Stimulated activated naive B cell treated with anti-CD40 and anti-IgM and Interleukin-4, amounts not matched to agents 10 μg/mL and 1 μg/mL and 100 μg/mL, for 72 hours (primary cell): ENCODE measurements around the gene SF3B6.
"Not testable (repeated sequence)": the region's sequence is repeated elsewhere in the genome, so short reads cannot be mapped to it uniquely, and the experiment has no call there.

Experiments used
- ATAC-seq, 2 donors: fragments of 150-1000 bp; cut with Tn5 transposase; replicated peaks; 2 replicates each; pipeline ENCODE4 v1.10.0; 2021; ENCODE audit warnings: moderate library complexity in 1 of 2
- DNase-seq: peaks from one replicate; pipeline ENCODE4 v3.0.0; 2021
- H3K27ac Mint-ChIP-seq: one replicate; pipeline ENCODE4 v1.8.0; 2022; ENCODE audit warnings: mild to moderate bottlenecking, mixed read lengths
- H3K27me3 Mint-ChIP-seq, 2 donors: one replicate each; pipeline ENCODE4 v1.8.0; 2022; ENCODE audit warnings: mixed read lengths in 2 of 2
- H3K36me3 Mint-ChIP-seq, 2 donors: one replicate each; pipeline ENCODE4 v1.8.0; 2022; ENCODE audit warnings: mixed read lengths in 2 of 2, mild to moderate bottlenecking in 1 of 2
- H3K4me1 Mint-ChIP-seq, 2 donors: one replicate each; pipeline ENCODE4 v1.8.0; 2022; ENCODE audit warnings: mixed read lengths in 2 of 2, mild to moderate bottlenecking in 1 of 2
- H3K4me3 Mint-ChIP-seq, 2 donors: one replicate each; pipeline ENCODE4 v1.8.0; 2022; ENCODE audit warnings: mild to moderate bottlenecking in 2 of 2, mixed read lengths in 2 of 2, moderate library complexity in 1 of 2
- H3K9me3 Mint-ChIP-seq, 2 donors: one replicate each; pipeline ENCODE4 v1.8.0; 2022; ENCODE audit warnings: mixed read lengths in 2 of 2, mild to moderate bottlenecking in 1 of 2

Gene SF3B6

DNA sequence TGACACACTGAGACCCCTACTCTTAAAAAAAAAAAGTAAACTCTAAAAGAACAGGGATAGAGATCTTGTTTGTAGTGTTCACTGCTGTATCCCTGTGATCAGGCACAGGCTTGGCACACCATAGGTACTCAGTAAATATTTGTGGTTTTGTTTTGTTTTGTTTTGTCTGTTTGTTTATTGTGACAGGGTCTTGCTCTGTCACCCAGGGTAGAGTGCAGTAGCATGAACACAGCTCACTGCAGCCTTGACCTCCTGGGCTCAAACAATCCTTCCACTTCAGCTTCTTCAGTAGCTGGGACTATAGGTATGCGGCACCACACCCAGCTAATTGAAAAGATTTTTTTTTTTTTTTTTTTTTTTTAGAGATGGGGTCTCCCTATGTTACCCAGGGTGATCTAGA, 23.2 kb downstream of the SF3B6 start:
- Mint-ChIP-seq H3K9me3 (peaks cover 0 to 2% of the 10 kb centered on the region in 2 donors), H3K4me1 (peaks cover 0 to 3% of the 10 kb centered on the region in 2 donors), H3K27me3 (no peaks in the 10 kb centered on the region), H3K27ac (no peak overlapping the region), H3K36me3 (no peaks in the 10 kb centered on the region), H3K4me3 (no peak overlapping the region)
- ATAC-seq (no peak), DNase-seq (no peak)

DNA sequence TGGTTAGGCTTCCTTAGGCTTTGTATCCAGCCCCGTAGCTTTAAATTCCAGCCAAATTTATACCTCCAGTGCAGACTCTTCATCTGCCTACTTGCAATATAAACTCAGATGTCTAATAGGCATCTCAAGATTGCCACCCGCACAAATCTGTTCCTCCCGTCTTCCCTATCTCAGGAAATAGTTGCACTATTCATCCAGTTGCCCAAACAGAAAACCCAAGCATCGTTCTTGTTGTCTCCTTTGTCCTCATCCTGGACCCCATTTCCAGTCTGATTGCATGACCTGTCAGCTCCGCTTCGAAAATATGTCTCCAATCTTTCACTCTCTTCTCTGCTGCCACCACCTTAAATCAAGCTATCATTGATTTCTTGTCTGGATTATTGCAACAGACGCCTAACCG, 24.3 kb downstream of the SF3B6 start:
- no peaks in the 10 kb centered on the region for H3K27me3 Mint-ChIP-seq
- no peak for DNase-seq
- no peak overlapping the region for H3K4me3 Mint-ChIP-seq
- peaks cover 0 to 3% of the 10 kb centered on the region in 2 donors for H3K36me3 Mint-ChIP-seq
- peaks cover 0 to 2% of the 10 kb centered on the region in 2 donors for H3K9me3 Mint-ChIP-seq
- H3K4me1 Mint-ChIP-seq: peaks cover 10 to 11% of the 10 kb centered on the region in 2 donors
- no peak for ATAC-seq
- no peak overlapping the region for H3K27ac Mint-ChIP-seq

DNA sequence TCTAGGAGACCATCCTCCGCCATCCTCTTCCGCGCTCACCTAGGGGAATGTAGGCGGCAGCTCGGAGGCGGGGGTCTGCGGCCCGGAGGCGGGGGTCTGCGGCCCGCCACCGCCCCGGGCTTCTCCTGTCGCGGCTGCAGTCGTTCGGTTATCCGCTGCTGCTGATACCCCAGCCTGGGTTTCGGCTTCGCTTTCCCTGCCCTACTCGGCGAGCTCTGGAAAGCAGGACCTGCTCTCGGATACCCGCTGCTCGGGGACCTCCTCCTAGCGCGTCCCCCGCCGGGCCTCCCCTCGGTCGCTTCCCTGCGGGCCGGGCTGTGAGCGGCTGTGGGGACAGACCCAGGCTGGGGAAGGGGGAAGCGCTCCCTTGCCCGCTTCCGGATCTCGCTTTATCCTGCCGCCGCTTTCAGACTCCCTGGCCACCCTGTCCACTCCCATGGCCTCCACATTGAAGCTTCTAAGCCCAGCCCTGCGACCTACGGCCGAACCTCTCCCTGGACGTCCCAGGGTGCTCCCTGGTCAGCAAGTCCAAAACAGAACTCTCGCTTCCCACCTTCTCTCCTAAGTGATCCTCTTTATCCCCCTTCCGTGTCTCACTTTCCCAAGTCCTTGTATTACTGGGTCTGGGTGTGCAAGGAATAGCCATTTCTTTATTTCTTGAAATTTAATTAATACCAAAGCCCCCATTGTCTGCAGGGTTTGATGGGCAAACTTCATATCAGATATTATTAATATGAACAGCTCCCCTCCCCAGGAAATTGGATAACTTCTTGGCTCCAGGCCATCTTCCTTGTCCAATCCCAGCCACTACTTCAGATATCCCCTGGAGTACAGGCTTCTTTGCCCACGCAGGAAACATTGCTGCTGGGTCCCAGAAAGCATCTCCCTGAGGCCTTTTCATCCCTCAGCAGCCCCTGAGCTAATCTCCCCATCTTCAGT, 25.8 kb downstream of the SF3B6 start:
- DNase-seq (no peak), ATAC-seq (no peak)
- H3K4me3 Mint-ChIP-seq: peak overlapping the region in 1 of 2 donors; percentile 79
- H3K4me1 Mint-ChIP-seq: peaks cover 13 to 21% of the 10 kb centered on the region in 2 donors
- no peaks in the 10 kb centered on the region for H3K9me3 Mint-ChIP-seq
- no peak overlapping the region for H3K27ac Mint-ChIP-seq
- H3K36me3 Mint-ChIP-seq: peaks cover 0 to 3% of the 10 kb centered on the region in 2 donors
- H3K27me3 Mint-ChIP-seq: no peaks in the 10 kb centered on the region

DNA sequence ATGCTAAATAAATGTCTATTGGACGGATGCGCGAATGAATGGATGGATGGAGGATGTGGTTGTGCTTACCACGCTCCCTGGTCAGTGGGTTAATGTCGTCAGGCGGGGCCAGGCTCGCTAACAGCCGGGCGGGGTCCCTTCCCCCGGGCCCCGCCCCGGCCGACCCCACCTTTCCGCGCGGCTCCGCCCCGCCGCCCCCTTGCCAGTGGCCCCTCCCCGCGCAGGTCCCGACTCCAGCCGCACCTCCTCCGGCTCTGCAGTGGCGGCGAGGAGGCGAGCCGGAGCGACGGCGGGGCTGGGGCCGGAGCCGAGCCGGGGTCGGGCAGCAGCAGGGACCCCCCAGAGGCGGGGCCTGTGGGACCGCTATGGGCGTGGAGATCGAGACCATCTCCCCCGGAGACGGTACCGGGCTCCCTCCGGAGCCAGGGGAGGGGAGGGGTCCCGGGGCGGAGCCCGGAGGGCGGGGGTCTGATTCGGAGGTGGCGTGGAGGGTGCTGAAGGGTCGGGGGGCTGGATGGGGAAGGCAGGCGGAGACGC, 26.6 kb downstream of the SF3B6 start, which contains the start of gene FKBP1B:
Gene FKBP1B (plus strand): TSS at position 257 of the 537 bp plus-strand sequence. CDS start 109 bp downstream, at position 366.
- peak within 1 kb of the TSS in 1 of 2 donors; percentile 79 for H3K4me3 Mint-ChIP-seq
- no peak within 1 kb of the TSS for H3K27ac Mint-ChIP-seq
- DNase-seq (peak; percentile 33), ATAC-seq (peak; percentile 31 to 33)
- no peaks in the 10 kb centered on the region for H3K27me3 Mint-ChIP-seq
- H3K36me3 Mint-ChIP-seq: peaks cover 3% of the 10 kb centered on the region in 2 donors
- H3K4me1 Mint-ChIP-seq: peaks cover 16 to 28% of the 10 kb centered on the region in 2 donors
- no peaks in the 10 kb centered on the region for H3K9me3 Mint-ChIP-seq

DNA sequence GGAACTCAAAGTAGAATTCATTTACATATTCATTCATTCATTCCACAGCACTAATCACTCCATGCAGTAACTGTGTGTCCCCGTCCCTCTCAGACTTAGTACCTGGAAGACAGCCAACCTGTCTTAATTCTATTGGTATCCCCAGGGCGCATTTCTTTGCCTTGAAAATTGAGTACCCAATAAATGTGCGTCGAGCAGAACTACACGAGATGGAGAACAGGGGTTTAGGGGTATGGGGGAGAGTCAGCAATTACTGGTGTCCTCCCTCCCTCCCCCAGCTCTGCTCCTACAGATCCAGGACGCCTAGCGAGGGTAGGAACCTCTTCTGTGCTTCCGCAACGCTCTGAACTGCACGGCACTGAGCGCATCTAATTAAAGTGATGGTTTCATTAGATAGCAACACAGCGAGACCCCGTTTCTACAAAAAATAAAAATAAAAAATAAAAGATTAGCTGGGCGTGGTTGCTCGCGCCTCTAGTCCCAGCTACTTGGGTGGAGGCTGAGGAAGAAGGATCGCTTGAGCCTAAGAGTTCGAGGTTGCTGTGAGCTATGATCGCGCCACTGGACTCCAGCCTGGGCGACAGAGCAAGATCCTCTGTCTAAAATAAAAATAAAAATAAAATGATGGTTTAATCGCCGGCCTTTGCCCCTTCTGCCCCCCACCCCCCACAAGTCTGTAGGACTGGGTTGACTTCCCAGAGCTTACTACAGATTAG, 27.2 kb downstream of the SF3B6 start:
- H3K4me3 Mint-ChIP-seq: peak overlapping the region in 1 of 2 donors; percentile 79

DNA sequence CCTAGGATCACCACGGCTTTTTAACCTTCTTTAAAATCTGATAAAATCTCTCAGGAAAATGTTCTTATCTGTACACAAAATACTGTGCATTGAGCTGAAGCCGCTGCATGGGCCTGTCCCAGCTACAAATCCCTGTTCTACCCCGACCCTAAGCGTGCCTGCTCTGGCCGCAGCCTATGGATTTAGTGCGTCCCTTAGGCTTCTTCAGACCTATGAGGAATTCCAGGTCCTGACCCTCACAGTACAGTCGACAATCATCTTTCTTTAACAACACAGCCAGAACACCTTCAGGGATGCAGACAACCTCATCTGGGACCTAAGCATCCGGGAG, 28.5 kb downstream of the SF3B6 start:
- DNase-seq: no peak
- H3K9me3 Mint-ChIP-seq: no peaks in the 10 kb centered on the region
- no peak for ATAC-seq
- peak overlapping the region; percentile 95 for H3K27ac Mint-ChIP-seq
- peaks cover 3 to 7% of the 10 kb centered on the region in 2 donors for H3K36me3 Mint-ChIP-seq
- peak overlapping the region; percentile 92 to 98 for H3K4me3 Mint-ChIP-seq
- H3K4me1 Mint-ChIP-seq: peaks cover 16 to 28% of the 10 kb centered on the region in 2 donors
- H3K27me3 Mint-ChIP-seq: no peaks in the 10 kb centered on the region

More for the DNA sequence above, 27.2 kb downstream of the SF3B6 start:
- H3K4me1 Mint-ChIP-seq: peaks cover 16 to 28% of the 10 kb centered on the region in 2 donors
- DNase-seq (no peak), ATAC-seq (no peak)
- H3K9me3 Mint-ChIP-seq: no peaks in the 10 kb centered on the region
- no peak overlapping the region for H3K27ac Mint-ChIP-seq
- H3K27me3 Mint-ChIP-seq: no peaks in the 10 kb centered on the region
- peaks cover 3% of the 10 kb centered on the region in 2 donors for H3K36me3 Mint-ChIP-seq

DNA sequence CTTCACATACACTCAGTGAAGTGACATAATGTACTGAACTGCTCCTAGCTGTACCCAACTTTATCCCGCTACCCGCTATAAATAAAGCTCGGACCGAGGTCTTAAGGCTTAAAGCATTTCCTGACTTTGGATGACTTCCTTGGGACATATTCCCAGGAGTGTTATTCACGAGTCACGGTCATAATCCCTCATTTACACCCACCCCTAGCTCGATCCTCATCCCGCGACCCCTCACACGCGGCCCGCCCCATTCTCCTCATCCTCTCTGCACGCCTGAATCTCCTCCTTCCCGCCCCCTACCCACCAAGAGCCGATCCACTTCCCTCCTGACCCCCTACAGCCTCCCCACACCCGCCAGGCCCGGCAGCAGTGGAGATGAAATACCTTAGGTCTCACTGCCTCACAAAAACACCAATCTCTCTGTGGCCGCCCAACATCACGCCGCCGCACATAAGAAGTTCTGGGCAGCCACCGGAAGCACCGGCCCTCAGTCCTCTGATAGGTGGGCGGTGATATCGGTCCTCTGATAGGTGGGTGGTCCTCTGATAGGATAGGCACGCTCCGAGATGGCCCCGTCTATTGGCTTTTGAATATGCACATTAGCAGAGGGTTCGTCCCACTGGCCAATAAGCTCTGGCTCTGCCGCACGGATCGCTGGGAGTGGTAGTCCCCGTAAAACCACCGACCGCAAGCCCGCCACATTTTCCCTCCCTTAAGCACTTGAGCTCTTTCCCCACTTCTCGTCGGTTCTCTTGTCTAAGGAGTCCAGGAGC, 29.0 kb downstream of the SF3B6 start, which contains the start of gene WDCP:
Gene WDCP (minus strand): TSS at position 462 of the 773 bp plus-strand sequence. CDS start 7,897 bp downstream, outside the sequence.
- Mint-ChIP-seq H3K27ac (peak within 1 kb of the TSS; percentile 95), H3K4me1 (peaks cover 16 to 28% of the 10 kb centered on the region in 2 donors), H3K4me3 (peak within 1 kb of the TSS; percentile 92 to 98), H3K36me3 (peaks cover 3 to 7% of the 10 kb centered on the region in 2 donors), H3K9me3 (no peaks in the 10 kb centered on the region), H3K27me3 (no peaks in the 10 kb centered on the region)
- ATAC-seq (peak; percentile 99), DNase-seq (peak; percentile 94)

DNA sequence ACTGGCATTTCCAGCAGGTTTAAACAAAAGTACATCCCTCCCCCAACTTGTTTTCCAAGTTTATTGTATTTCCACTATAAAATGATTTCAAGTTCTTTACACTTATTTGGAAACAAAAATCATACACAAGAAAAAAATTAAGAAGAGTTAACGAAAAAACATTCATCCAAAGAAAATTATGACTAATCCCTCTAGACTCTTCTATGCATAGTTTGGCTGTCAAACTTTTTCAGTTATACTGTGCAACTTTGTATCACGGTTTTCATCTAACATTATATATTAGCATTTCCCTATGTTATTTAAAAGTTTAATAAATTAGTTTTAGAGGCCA, 29.6 kb downstream of the SF3B6 start:
- H3K27ac Mint-ChIP-seq: peak overlapping the region; percentile 20
- H3K36me3 Mint-ChIP-seq: peaks cover 3 to 7% of the 10 kb centered on the region in 2 donors
- H3K4me1 Mint-ChIP-seq: peaks cover 16 to 28% of the 10 kb centered on the region in 2 donors
- H3K9me3 Mint-ChIP-seq: no peaks in the 10 kb centered on the region
- H3K27me3 Mint-ChIP-seq: no peaks in the 10 kb centered on the region
- peak overlapping the region; percentile 50 to 61 for H3K4me3 Mint-ChIP-seq
- ATAC-seq (no peak), DNase-seq (no peak)

DNA sequence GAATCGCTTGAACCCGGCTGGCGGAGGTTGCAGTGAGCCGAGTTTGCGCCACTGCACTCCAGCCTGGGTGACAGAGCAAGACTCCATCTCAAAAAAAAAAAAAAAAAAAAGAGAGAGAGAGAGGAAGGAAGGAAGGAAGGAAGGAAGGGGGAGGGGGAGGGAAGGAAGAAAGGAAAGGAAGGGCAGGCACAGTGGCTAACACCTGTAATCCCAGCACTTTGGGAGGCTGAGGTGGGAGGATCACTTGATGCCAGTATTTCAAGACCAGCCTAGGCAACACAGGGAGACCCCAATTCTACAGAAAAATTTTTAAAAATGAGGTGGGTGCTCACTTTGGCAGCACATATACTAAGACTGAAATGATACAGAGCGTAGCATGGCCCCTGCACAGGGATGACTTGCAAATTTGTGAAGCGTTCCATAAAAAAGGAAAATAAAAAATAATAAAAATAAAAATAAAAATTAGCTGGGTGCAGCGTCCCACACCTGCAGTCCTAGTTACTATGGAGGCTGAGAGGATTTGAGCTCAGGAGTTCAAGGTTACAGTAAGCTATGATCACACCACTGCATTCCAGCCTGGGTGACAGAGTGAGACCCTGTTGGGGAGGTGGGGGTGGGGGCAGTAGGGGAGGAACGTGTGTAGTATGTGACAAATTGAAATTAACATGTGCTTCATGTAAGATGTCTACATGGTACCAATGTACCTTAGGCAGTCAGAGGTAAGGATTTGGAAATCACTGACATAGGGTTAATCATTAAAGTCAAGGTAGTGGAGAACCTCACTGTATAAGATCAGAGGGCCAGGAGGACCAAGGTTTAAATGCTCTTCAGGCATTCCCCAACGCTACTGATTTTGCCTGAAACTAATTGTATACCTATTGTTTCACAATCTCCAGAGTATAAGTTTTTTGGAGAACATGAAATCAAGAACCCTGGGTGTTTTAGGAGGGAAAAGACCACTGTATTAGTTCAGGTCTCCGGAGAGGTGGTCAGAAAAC, 30.3 kb downstream of the SF3B6 start:
- Mint-ChIP-seq H3K4me3 (peak overlapping the region; percentile 50 to 61), H3K9me3 (no peaks in the 10 kb centered on the region), H3K4me1 (peaks cover 16 to 28% of the 10 kb centered on the region in 2 donors), H3K27ac (no peak overlapping the region), H3K27me3 (no peaks in the 10 kb centered on the region), H3K36me3 (peaks cover 3 to 7% of the 10 kb centered on the region in 2 donors)
- no peak for DNase-seq
- no peak for ATAC-seq

DNA sequence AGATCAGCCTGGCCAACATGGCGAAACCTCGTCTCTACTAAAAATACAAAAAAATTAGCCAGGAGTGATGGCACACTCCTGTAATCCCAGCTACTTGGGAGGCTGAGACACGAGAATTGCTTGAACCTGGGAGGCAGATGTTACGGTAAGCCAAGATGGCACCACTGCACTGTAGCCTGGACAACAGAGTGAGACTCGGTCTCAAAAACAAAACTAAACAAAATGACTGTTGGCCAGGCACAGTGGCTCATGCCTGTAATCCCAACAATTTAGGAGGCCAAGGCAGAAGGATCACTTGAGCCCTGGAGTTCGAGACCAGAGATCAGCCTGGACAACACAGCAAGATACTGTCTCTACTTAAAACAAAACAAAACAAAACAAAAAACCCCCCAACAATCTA, 33.0 kb downstream of the SF3B6 start:
- not testable (repeated sequence) for ATAC-seq, H3K4me3 Mint-ChIP-seq, H3K27me3 Mint-ChIP-seq, H3K9me3 Mint-ChIP-seq, H3K27ac Mint-ChIP-seq, DNase-seq
- peaks cover 6 to 21% of the 10 kb centered on the region in 2 donors for H3K36me3 Mint-ChIP-seq
- H3K4me1 Mint-ChIP-seq: peaks cover 13 to 28% of the 10 kb centered on the region in 2 donors

DNA sequence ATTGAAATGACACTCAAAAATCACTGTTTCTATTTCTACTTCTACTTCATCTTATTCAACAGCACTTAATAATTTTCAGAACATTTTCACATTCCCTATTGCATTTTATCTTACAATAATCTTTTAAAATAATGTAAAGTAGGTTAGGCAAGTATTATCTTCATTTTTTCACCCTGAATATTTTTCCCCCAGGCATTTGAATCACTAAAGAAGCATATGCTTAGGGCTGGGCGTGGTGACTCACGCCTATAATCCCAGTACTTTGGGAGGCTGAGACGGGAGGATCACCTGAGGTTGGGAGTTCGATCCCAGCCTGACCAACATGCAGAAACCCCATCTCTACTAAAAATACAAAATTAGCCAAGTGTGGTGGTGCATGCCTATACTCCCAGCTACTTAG, 35.6 kb downstream of the SF3B6 start:
- DNase-seq: no peak
- peaks cover 5 to 26% of the 10 kb centered on the region in 2 donors for H3K36me3 Mint-ChIP-seq
- H3K9me3 Mint-ChIP-seq: no peaks in the 10 kb centered on the region
- ATAC-seq: no peak
- no peak overlapping the region for H3K4me3 Mint-ChIP-seq
- no peaks in the 10 kb centered on the region for H3K27me3 Mint-ChIP-seq
- H3K27ac Mint-ChIP-seq: no peak overlapping the region
- H3K4me1 Mint-ChIP-seq: peaks cover 6 to 17% of the 10 kb centered on the region in 2 donors

DNA sequence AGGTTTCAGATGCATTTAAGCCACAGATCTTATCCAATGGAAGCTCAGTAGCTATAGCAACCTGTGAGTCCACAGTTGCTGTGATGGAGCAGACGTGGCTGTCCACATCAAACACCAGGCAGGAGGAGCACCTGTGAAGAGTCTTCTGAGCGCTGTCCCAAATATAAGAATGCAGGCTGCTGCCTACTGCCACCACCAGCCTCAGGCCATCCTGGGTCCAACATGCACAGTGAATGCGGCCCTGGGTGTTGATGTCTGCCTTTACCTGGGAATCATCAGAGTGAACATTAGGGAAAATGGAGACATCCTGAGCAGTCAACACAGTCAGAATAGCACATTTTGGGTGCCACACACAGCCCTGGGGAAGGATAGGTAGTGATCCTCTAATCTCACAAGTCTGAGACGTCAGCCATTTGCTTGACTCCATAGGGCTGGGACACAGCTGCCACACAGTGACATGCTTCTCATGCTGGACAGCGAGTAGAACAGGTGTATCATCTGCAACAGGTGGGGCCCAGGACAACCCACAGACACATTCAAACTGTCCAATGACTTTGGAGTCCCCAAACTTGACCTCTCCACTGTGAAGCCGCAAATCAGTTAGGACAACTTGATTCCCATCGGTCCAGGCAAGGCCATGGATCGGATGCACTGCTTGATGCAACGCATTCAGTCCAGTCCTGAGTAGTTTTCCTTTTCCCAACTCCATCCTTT, 37.2 kb downstream of the SF3B6 start:
- peaks cover 7 to 22% of the 10 kb centered on the region in 2 donors for H3K36me3 Mint-ChIP-seq
- no peak overlapping the region for H3K4me3 Mint-ChIP-seq
- no peak for DNase-seq
- no peaks in the 10 kb centered on the region for H3K27me3 Mint-ChIP-seq
- no peak for ATAC-seq
- H3K27ac Mint-ChIP-seq: no peak overlapping the region
- H3K4me1 Mint-ChIP-seq: peaks cover 4 to 8% of the 10 kb centered on the region in 2 donors
- no peaks in the 10 kb centered on the region for H3K9me3 Mint-ChIP-seq
